HG03571 (cell line): ENCODE results near the gene VPS36.
"Not testable (repeated sequence)": the region's sequence is repeated elsewhere in the genome, so short reads cannot be mapped to it uniquely, and the experiment has no call there.

Experiments
- ATAC-seq: cut with Tn5 transposase; IDR thresholded peaks from one replicate; pipeline ENCODE4 v1.9.1; 2021; ENCODE audit not compliant: unreplicated experiment

The VPS36 gene

GRCh38 chr13:52446265-52446664 is 4.2 kb downstream of the VPS36 start:
- ATAC-seq, result no peak

DNA sequence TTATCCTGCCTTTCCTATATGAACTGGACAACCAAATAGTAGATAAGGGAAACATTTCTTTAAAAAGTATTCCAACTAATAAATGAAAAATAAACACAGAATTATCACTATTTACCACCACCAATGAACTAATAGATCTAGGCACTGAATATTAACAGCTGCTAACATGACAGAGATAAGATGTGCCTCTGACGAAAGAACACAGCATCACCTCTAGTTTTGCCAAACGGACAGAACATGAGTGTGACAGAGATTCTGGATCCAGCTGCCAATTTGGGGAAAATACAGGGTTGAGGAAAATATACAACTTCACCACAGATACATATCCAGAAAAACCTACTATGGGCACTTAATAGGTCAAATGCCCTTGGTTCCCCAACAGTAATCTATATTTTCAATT is 18.0 kb downstream of the VPS36 start:
- ATAC-seq, result no peak

GRCh38 chr13:52428295-52428694 is 22.1 kb downstream of the VPS36 start:
- no peak for ATAC-seq

GRCh38 chr13:52421216-52421615 is 29.2 kb downstream of the VPS36 start:
- ATAC-seq, result no peak

GRCh38 chr13:52419080-52419479 is 31.4 kb downstream of the VPS36 start:
- ATAC-seq, result no peak

GRCh38 chr13:52414963-52415362 is 35.5 kb downstream of the VPS36 start:
- no peak for ATAC-seq

DNA sequence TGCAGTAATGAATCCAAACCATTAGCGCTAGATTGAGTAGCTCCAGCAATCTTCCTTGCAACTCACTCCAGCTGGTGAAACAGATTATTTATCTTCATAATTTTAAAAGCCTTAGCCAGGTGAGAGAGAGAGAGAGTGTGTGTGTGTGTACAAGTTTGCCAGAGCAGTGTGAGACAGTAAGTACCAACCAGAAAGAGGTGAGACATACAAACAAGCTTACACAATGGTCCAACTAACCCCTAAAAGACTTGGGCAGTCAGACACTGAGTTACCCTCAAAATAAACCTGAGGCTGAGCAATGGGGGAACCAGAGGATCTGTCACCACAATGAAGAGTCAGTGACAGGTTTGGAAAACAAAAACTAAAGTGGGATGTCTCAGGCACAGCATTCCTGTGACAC is 36.4 kb downstream of the VPS36 start:
- ATAC-seq, result no peak

- ATAC-seq, result no peak
Observed at GRCh38 chr13:52412128-52412527, 38.3 kb downstream of the VPS36 start.

GRCh38 chr13:52411629-52412028 is 38.8 kb downstream of the VPS36 start:
- peak; percentile 96 for ATAC-seq

- not testable (repeated sequence) for ATAC-seq
Observed at GRCh38 chr13:52408071-52408658, 42.3 kb downstream of the VPS36 start.

DNA sequence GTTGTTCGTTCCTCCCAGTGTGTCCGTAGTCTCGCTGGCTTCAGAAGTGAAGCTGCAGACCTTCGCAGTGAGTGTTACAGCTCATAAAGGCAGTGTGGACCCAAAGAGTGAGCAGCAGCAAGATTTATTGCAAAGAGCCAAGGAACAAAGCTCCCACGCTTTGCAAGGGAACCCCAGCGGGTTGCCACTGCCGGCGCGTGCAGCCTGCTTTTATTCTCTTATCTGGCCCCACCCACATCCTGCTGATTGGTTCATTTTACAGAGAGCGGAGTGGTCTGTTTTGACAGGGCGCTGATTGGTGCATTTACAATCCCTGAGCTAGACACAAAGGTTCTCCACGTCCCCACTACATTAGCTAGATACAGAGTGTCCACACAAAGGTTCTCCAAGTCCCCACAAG is 43.0 kb downstream of the VPS36 start:
- ATAC-seq, result not testable (repeated sequence)

- no peak for ATAC-seq
Observed at GRCh38 chr13:52406629-52407028, 43.8 kb downstream of the VPS36 start.

DNA sequence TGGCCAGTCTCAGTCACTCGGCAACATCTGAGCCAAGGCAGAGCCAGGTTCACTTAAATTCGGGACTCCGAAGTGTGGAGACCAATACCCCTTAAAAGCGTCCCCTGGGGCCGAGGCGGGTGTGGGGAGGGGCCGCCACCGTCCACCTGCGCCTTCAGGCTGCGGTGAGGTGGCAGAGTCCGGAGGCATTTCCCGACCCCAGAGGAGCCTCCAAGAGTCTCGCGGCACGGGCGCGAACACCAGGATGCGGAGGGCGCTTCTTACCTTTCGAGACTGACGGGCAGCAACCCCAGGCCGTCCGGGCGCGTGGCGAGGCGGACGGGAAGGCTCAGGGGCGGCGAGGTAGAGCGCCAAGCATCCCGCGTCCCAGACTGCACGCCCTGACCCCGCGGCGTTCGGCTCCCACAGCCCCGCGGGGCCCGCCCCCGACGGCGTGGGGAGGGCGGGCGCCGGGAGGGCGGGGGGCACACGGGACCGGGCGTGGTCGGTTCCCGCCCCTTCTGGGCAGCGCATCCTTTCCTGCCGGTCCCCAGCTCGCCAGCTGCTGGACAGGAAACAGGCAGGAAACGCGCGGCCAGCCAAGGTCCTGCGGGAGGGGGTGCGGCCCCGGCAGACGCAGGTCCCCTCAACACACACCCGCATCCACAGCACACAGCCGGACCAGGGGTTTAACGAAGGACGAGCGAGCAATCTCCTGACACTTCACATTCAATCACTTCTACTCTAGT is 44.5 kb downstream of the VPS36 start, which contains the start of gene THSD1:
Gene THSD1, minus strand, starts transcription at position 406 of the 728 bp plus-strand sequence. CDS start 3,572 bp downstream, outside the sequence.
- ATAC-seq, result no peak

- ATAC-seq, result no peak
Observed at GRCh38 chr13:52405369-52405766, 45.1 kb downstream of the VPS36 start.

GRCh38 chr13:52399708-52400107 is 50.7 kb downstream of the VPS36 start:
- no peak for ATAC-seq

DNA sequence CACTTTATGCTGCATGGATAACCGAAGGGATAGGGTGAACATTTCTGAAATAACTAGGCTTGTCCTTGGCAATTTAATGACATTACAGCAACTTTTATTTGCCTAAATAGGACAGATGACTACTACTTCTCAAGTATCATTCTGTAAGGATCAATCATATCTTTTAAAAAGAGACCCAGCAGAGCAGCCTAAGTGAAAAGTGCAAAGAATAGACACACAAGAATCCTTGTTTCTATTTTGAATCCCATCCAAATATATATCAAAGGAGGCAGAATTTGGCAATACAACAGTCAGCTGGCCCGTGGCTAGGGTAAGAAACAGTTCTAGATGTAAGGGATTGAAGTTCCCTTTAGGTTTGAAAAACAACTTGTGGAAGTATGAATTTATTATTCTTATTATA is 51.4 kb downstream of the VPS36 start:
- ATAC-seq, result no peak

GRCh38 chr13:52395704-52396103 is 54.7 kb downstream of the VPS36 start:
- no peak for ATAC-seq

DNA sequence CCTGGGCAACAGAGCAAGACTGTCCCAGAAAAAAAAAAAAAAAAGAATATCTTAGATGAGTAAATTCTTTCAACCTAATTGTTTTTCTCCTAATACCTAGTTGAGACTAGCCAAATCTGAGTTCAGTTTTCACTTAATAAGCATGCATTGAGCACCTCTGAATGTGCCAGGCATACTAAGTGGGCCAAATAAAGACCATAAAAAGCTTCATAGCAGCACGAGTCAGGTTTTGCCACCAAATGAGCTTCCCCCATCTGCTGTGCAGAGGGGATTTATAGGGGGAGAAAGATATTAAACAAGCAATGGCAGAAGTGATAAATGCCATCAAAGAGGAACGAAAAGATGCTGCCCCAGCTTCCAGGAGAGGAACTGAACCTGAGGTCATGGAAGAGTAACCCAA is 55.8 kb downstream of the VPS36 start:
- no peak for ATAC-seq

DNA sequence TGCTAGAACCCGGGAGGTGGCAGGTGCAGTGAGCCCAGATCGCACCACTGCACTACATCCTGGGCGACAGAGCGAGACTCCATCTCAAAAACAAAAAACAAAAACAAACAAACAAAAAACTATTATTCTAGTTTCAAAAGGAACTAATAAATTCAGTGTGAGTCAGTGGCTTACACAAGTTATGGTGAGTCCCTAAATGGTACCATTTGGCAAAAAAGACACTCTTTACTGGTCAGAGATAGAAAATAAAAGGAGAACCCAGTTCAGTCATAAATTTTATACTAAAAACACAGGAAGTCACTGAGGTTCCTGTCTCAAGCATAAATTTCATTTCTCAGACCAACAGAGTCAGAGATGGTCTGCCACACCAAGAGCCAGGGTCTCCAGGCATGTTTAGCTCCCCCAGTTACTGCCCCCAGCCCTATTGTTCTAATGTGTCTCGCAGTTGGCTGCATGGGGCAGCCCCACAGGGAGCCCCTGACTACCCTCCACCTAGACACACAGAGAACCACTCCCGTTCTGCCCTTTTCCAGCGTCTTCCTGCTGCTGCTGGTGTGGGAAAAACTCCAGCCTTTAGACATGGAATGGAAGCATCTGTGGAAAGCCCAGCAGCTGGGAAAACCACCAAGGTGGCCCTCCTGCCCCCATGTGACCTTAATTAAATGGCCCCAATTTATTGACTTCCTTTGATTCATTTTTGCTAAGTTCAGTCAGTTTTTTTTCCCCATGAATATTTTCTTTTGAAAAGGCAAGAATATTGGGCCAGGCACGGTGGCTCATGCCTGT is 56.7 kb downstream of the VPS36 start:
- ATAC-seq, result no peak

- no peak for ATAC-seq
Observed at GRCh38 chr13:52387721-52388120, 62.7 kb downstream of the VPS36 start.

DNA sequence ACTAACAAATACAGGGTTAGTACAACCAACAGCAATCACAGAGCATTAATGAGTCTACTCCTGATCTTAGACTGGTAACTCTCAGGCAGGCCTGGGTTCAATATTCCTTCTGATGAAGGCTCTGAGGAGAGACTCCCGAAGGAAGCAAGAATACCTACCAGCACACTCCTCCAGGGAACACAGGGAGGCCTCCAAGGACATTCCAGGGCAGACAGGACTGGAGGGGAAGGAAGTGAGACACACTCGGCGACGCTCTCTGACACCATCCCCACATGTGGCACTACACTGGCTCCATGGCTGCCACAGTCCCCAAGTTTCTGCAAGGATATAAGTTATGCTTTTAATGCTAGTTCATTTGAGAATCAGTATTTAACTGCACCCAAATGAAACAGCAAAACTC is 64.6 kb downstream of the VPS36 start:
- ATAC-seq, result no peak

DNA sequence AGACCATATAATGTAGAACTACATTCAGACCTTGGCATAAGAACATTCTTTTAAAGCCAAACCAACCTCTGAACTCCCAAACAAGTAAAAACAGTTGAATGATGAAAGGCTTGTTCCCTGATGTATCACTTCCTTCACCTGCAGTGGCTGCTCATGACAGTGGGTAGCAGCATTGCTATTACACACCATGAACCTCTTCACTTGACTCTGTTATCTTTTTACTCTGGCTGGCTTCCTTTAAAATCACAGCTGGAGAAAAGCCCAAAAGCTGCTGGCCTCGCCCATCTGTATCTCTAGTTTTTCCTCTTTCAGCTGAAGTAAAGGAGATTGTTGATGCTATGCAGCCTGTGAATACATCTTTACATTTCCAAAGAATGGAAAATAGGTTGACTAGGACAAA is 67.1 kb downstream of the VPS36 start:
- ATAC-seq, result no peak
